ENCODE results near the gene FA2H.

FA2H gene

GRCh38 chr16:74721716-74722115, 52.9 kb downstream of the FA2H start:
- no peak for DNase-seq

GRCh38 chr16:74720579-74720978, 54.0 kb downstream of the FA2H start:
- DNase-seq: no peak

- no peak for DNase-seq
These were observed 55.6 kb downstream of the FA2H start for GRCh38 chr16:74718741-74719610.

GRCh38 chr16:74718140-74718539, 56.5 kb downstream of the FA2H start:
- DNase-seq: no peak

- no peak for DNase-seq
These were observed 57.3 kb downstream of the FA2H start for GRCh38 chr16:74717367-74717766.

- DNase-seq: no peak
These were observed 58.3 kb downstream of the FA2H start for GRCh38 chr16:74716355-74716754.

- no peak for DNase-seq
These were observed 60.7 kb downstream of the FA2H start for GRCh38 chr16:74713876-74714275.

GRCh38 chr16:74713325-74713724, 61.3 kb downstream of the FA2H start:
- no peak for DNase-seq

GRCh38 chr16:74711938-74712337, 62.7 kb downstream of the FA2H start:
- no peak for DNase-seq

- no peak for DNase-seq
These were observed 64.2 kb downstream of the FA2H start for GRCh38 chr16:74710401-74710800.

- DNase-seq: peak; percentile 80
These were observed 65.2 kb downstream of the FA2H start for GRCh38 chr16:74709441-74709877.

- peak; percentile 66 for DNase-seq
These were observed 74.0 kb downstream of the FA2H start, which contains the start of gene MLKL for GRCh38 chr16:74700438-74701225. MLKL (minus strand) TSS chr16:74700862; CDS start chr16:74695757, 5,105 bp downstream.

GRCh38 chr16:74700116-74700437, 74.5 kb downstream of the FA2H start:
- DNase-seq: no peak

- DNase-seq: no peak
These were observed 75.0 kb downstream of the FA2H start for GRCh38 chr16:74699666-74700065.

GRCh38 chr16:74698222-74698621, 76.4 kb downstream of the FA2H start:
- no peak for DNase-seq

GRCh38 chr16:74695450-74696422, 78.9 kb downstream of the FA2H start:
- peak; percentile 72 for DNase-seq

- DNase-seq: no peak
These were observed 83.3 kb downstream of the FA2H start for GRCh38 chr16:74691093-74691855.

- DNase-seq: no peak
These were observed 92.1 kb downstream of the FA2H start for GRCh38 chr16:74682556-74682955.

GRCh38 chr16:74680681-74681080, 93.9 kb downstream of the FA2H start:
- no peak for DNase-seq

- no peak for DNase-seq
These were observed 94.6 kb downstream of the FA2H start for GRCh38 chr16:74679983-74680382.

GRCh38 chr16:74677868-74678267, 96.8 kb downstream of the FA2H start:
- DNase-seq: no peak

GRCh38 chr16:74673876-74674275, 100.7 kb downstream of the FA2H start:
- DNase-seq: no peak

All from retina (tissue), 1 donor.